Measurements from ENCODE around the gene CCER1. TPM values are rescaled to one million over a fixed set of nuclear protein-coding genes. Genes with fewer than 3 reads are reported as not detected.

CCER1 gene
- total RNA-seq, 1 experiment from 2014 or later: not detected

DNA sequence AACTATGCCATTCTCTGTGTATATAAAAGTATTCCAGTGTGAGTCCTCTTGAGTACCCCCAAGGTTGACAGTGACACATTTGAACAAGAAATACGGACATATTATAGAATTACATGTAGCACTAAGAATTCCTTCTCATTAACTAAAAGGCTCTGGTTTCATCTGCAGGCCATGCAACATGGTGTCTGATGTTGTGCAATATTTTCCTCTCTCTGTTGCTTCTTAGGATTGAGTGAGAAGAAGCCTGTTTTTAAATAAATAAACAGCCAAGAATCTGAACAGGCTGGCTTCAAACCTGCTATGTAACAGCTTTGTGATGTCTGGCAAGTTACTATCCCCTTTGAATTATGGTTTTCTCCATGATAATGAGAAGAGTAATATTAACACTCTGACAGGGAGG lies 22.2 kb upstream of the CCER1 start:
- Mint-ChIP-seq H3K4me3 (no peak overlapping the region), H3K36me3 (ENCODE audit: insufficient read depth in 1 of 3, low read depth in 3 of 3) (no peaks in the 10 kb centered on the region), H3K27ac (no peak overlapping the region), H3K9me3 (no peaks in the 10 kb centered on the region; a peak in 1 of 5 replicates), H3K4me1 (peaks cover 12 to 14% of the 10 kb centered on the region in 2 experiments), H3K27me3 (ENCODE audit: low read depth) (peaks cover 29% of the 10 kb centered on the region)
- Histone ChIP-seq H4K20me1 (ENCODE audit: control insufficient read depth, insufficient read depth, insufficient read length) (no peaks in the 10 kb centered on the region), H3T11ph (ENCODE audit: low read length) (no peak overlapping the region), H2BK15ac (ENCODE audit: low read depth, low read length) (no peak overlapping the region), H3K23me2 (ENCODE audit: insufficient read length, low read depth, low read length, poor library complexity, severe bottlenecking) (no peaks in the 10 kb centered on the region), H3K4me1 (ENCODE audit: insufficient read depth, low read length) (no peaks in the 10 kb centered on the region; the same call in 1 of the 2 replicates), H2AFZ (ENCODE audit: low read length) (no peak overlapping the region), H3K79me1 (ENCODE audit: insufficient read depth, low read depth, low read length, poor library complexity, severe bottlenecking) (no peaks in the 10 kb centered on the region), H3K9me3 (ENCODE audit: control insufficient read depth, low read depth, low read length) (no peaks in the 10 kb centered on the region), H3K56ac (ENCODE audit: insufficient read length, low read depth, low read length) (no peak overlapping the region), H3K4ac (ENCODE audit: low read depth, low read length) (no peak overlapping the region), H3K79me2 (ENCODE audit: insufficient read depth, low read length) (no peaks in the 10 kb centered on the region), H3K27me3 (ENCODE audit: insufficient read depth, low read length) (peaks cover 7% of the 10 kb centered on the region; the same call in 1 of the 2 replicates), H2AK5ac (ENCODE audit: insufficient read length, low read length) (no peak overlapping the region), H3K23ac (ENCODE audit: insufficient read length, low read depth, low read length) (no peak overlapping the region), H4K91ac (ENCODE audit: insufficient read length, low read depth, low read length) (no peak overlapping the region), H3K14ac (ENCODE audit: insufficient read depth, low read length) (no peak overlapping the region), H4K8ac (replicated peaks; ENCODE audit: insufficient read length, low read depth, low read length) (no peak overlapping the region), H2BK20ac (ENCODE audit: low read depth, low read length, poor library complexity, severe bottlenecking) (no peak overlapping the region), H2BK120ac (ENCODE audit: low read depth, low read length, poor library complexity, severe bottlenecking) (no peak overlapping the region), H3K18ac (ENCODE audit: insufficient read length, low read depth, low read length) (no peak overlapping the region), H3K4me2 (ENCODE audit: insufficient read depth, insufficient read length, low read length) (no peak overlapping the region), H3K27ac (ENCODE audit: insufficient read length, low read depth, low read length) (no peak overlapping the region), H4K5ac (ENCODE audit: insufficient read length, low read depth, low read length) (no peak overlapping the region), H2BK5ac (ENCODE audit: insufficient read length, low read length) (no peak overlapping the region), H3K9ac (ENCODE audit: extremely low read depth, insufficient read length, low read length) (no peak overlapping the region), H2BK12ac (ENCODE audit: insufficient read length, low read depth, low read length) (no peak overlapping the region)
- TF ChIP-seq, protein P1, sequence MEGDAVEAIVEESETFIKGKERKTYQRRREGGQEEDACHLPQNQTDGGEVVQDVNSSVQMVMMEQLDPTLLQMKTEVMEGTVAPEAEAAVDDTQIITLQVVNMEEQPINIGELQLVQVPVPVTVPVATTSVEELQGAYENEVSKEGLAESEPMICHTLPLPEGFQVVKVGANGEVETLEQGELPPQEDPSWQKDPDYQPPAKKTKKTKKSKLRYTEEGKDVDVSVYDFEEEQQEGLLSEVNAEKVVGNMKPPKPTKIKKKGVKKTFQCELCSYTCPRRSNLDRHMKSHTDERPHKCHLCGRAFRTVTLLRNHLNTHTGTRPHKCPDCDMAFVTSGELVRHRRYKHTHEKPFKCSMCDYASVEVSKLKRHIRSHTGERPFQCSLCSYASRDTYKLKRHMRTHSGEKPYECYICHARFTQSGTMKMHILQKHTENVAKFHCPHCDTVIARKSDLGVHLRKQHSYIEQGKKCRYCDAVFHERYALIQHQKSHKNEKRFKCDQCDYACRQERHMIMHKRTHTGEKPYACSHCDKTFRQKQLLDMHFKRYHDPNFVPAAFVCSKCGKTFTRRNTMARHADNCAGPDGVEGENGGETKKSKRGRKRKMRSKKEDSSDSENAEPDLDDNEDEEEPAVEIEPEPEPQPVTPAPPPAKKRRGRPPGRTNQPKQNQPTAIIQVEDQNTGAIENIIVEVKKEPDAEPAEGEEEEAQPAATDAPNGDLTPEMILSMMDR (conservative IDR thresholded peaks at IDR 0.05): no peak
- no CpG with 5 or more reads among the region's 1 CpG for WGBS (ENCODE audit: extremely low coverage, insufficient read length, low lambda C conversion rate)
- no peak for DNase-seq

All from H9 (cell line).